Keratinocyte (primary cell): ENCODE data around the gene LCP2. TPM values are rescaled to one million over a fixed set of nuclear protein-coding genes. Genes with fewer than 3 reads are reported as not detected.

Experiments
- DNase-seq: peaks from one replicate; pipeline ENCODE4 v3.0.0-alpha.2; 2011; ENCODE audit warnings: low read depth, missing footprints, low spot score
- FAIRE-seq: peaks from 2 replicates; lab custom pipeline; 2011; peaks lifted over from hg19 to GRCh38; lab: Jason Lieb, UNC
- H2AFZ ChIP-seq: 2 replicates; pipeline ENCODE4 v1.6.0; 2012; ENCODE audit warnings: low read length, control low read depth, inconsistent platforms; ENCODE audit not compliant: control insufficient read depth
- H3K27ac ChIP-seq: 2 replicates; pipeline ENCODE4 v1.5.1; 2011; ENCODE audit warnings: low read length; ENCODE audit not compliant: control insufficient read depth, insufficient read depth
- H3K27me3 ChIP-seq: 3 replicates; pipeline ENCODE4 v1.6.0; 2011; ENCODE audit warnings: low read length; ENCODE audit not compliant: control insufficient read depth, insufficient read depth; ENCODE audit errors: extremely low read depth
- H3K36me3 ChIP-seq, 2 experiments: 2 replicates in 1 of 2; 3 replicates in 1 of 2; pipeline ENCODE4 v1.5.1; 2011; ENCODE audit warnings: low read length in 2 of 2, mild to moderate bottlenecking in 1 of 2; ENCODE audit not compliant: control insufficient read depth in 2 of 2, insufficient read depth in 2 of 2; ENCODE audit errors: extremely low read depth in 1 of 2
- H3K4me1 ChIP-seq: 3 replicates; pipeline ENCODE4 v1.5.1; 2011; ENCODE audit warnings: low read length; ENCODE audit not compliant: control insufficient read depth, insufficient read depth; ENCODE audit errors: extremely low read depth
- H3K4me2 ChIP-seq: 3 replicates; pipeline ENCODE4 v1.6.0; 2011; ENCODE audit warnings: low read depth, low read length; ENCODE audit not compliant: control insufficient read depth, insufficient read depth; ENCODE audit errors: extremely low read depth
- H3K4me3 ChIP-seq, 3 experiments: fragments of 200-600 bp in 1 of 3; sonication (generic) in 1 of 3; 2 replicates in 2 of 3; 3 replicates in 1 of 3; pipeline ENCODE4 v1.5.1; 2011 to 2016; ENCODE audit warnings: low read length in 3 of 3, mild to moderate bottlenecking in 3 of 3, control low read depth in 2 of 3, inconsistent platforms in 1 of 3, low read depth in 1 of 3, mixed read lengths in 1 of 3, mixed run types in 1 of 3, moderate library complexity in 1 of 3; ENCODE audit not compliant: control insufficient read depth in 2 of 3, insufficient read depth in 2 of 3; ENCODE audit errors: extremely low read depth in 1 of 3
- H3K79me2 ChIP-seq: 2 replicates; pipeline ENCODE4 v1.6.0; 2012; ENCODE audit warnings: low read length; ENCODE audit not compliant: control insufficient read depth, insufficient read depth
- H3K9ac ChIP-seq: 3 replicates; pipeline ENCODE4 v1.6.0; 2011; ENCODE audit warnings: low read length; ENCODE audit not compliant: control insufficient read depth, insufficient read depth; ENCODE audit errors: extremely low read depth
- H3K9me1 ChIP-seq: 3 replicates; pipeline ENCODE4 v1.6.0; 2011; ENCODE audit warnings: low read length; ENCODE audit not compliant: control insufficient read depth, insufficient read depth; ENCODE audit errors: extremely low read depth
- H3K9me3 ChIP-seq: 2 replicates; pipeline ENCODE4 v1.5.1; 2012; ENCODE audit warnings: low read depth, low read length; ENCODE audit not compliant: control insufficient read depth
- H4K20me1 ChIP-seq: 3 replicates; pipeline ENCODE4 v1.6.0; 2011; ENCODE audit warnings: low read length; ENCODE audit not compliant: control insufficient read depth, insufficient read depth; ENCODE audit errors: extremely low read depth
- EZH2 ChIP-seq: IDR thresholded peaks from one replicate; pipeline ENCODE4 v1.6.1; 2012; ENCODE audit warnings: inconsistent platforms, mild to moderate bottlenecking, low read length, moderate library complexity
- dilution Hi-C: fragments of 300-500 bp; cut with MboI; formaldehyde crosslinking; loops from one replicate; pipeline ENCODE4 v1.7.0; 2020; ENCODE audit warnings: low sequenced_read_pairs; ENCODE audit not compliant: extremely low pct_ligation_motif_present
- polyA plus RNA-seq, 5 experiments: library from polyadenylated mRNA; depleted of rRNA in 3 of 5; stranded (reverse) in 3 of 5; stranded (forward) in 1 of 5; unstranded in 1 of 5; fragments of >200 nt; gene quantifications; 1 replicate in 1 of 5; 2 replicates in 3 of 5; 3 replicates in 1 of 5; pipeline versions ENCODE4 v1.2.1 to v1.2.3, GENCODE V29; 2011 to 2012; ENCODE audit warnings: missing spikeins in 2 of 5, low read depth in 1 of 5, low replicate concordance in 1 of 5
- TF ChIP-seq, protein P1 (sequence below), 3 experiments: IDR thresholded peaks in 1 of 3; conservative IDR thresholded peaks in 1 of 3; optimal IDR thresholded peaks in 1 of 3; 2 replicates in 2 of 3; 3 replicates in 1 of 3; pipeline versions ENCODE3 to v1.5.1; 2011; ENCODE audit warnings: low read length in 3 of 3, mild to moderate bottlenecking in 3 of 3, moderate library complexity in 2 of 3, control low read depth in 1 of 3, inconsistent platforms in 1 of 3; ENCODE audit not compliant: insufficient read depth in 2 of 3; ENCODE audit errors: extremely low read depth in 1 of 3

Gene LCP2
- polyA plus RNA-seq, 1 donor (not counting 4 experiments of a cell fraction or from before 2014, with no cell fraction given) = not detected

DNA sequence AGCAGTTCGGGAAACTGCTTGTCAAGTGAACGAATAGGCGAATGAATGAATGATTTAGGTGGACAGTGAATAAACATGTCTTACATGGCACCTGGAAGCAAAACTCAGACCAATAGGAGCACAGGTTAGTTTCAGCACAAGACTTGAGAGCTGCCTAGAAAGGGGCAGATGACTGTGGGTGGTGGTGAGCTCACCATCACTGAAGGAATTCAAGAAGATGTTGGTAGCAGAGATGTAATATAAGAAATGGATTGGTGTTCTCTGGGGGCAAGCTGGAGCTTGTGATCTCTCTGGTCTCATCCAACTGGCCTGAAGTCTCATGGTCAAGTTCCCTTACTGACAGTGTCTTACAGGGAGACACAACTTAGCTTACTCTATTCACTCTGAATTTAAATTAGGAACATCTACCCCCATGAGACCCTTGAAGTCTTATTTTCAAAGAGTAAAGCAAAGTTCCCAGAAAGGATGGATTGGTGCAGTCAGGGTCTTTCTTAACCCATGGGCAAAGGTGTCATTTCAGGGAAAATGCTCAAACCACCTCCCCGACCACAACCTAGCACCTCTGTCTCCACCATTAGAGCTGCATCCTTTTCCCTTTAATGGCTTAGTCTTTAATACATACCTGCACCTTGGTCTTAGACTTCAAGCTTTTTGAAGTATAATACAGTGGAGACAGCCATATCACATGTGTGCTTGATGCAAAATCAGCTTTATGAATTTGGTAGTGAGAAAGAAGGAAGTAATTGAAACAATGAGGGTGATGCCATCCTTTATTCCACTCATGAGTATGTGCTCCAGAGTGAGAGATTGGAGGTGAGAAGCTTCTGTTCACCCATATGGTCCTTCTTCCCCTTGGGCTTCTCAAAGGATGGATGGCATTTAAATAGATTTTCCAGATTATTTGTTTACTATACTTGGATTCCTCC, 5.1 kb downstream of the LCP2 start:
- Histone ChIP-seq H3K4me2 (no peak overlapping the region), H2AFZ (no peak overlapping the region), H3K36me3 (no peaks in the 10 kb centered on the region), H3K9ac (no peak overlapping the region), H3K4me3 (no peak overlapping the region), H3K27ac (no peak overlapping the region), H3K9me1 (no peaks in the 10 kb centered on the region), H4K20me1 (no peaks in the 10 kb centered on the region), H3K4me1 (no peaks in the 10 kb centered on the region), H3K79me2 (no peaks in the 10 kb centered on the region), H3K9me3 (no peaks in the 10 kb centered on the region), H3K27me3 (no peaks in the 10 kb centered on the region)
- dilution Hi-C loops = no loop called here
- FAIRE-seq (no peak), DNase-seq (no peak)
- TF ChIP-seq, protein P1, sequence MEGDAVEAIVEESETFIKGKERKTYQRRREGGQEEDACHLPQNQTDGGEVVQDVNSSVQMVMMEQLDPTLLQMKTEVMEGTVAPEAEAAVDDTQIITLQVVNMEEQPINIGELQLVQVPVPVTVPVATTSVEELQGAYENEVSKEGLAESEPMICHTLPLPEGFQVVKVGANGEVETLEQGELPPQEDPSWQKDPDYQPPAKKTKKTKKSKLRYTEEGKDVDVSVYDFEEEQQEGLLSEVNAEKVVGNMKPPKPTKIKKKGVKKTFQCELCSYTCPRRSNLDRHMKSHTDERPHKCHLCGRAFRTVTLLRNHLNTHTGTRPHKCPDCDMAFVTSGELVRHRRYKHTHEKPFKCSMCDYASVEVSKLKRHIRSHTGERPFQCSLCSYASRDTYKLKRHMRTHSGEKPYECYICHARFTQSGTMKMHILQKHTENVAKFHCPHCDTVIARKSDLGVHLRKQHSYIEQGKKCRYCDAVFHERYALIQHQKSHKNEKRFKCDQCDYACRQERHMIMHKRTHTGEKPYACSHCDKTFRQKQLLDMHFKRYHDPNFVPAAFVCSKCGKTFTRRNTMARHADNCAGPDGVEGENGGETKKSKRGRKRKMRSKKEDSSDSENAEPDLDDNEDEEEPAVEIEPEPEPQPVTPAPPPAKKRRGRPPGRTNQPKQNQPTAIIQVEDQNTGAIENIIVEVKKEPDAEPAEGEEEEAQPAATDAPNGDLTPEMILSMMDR (optimal IDR thresholded peaks at IDR 0.05 in 1 of 3, IDR thresholded peaks at IDR 0.05 in 1 of 3, conservative IDR thresholded peaks at IDR 0.05 in 1 of 3; ENCODE audit: extremely low read depth in 1 of 3, insufficient read depth in 2 of 3, low read length in 3 of 3) = no peak
- TF ChIP-seq EZH2 = no peak

- Histone ChIP-seq H3K9me1 (no peaks in the 10 kb centered on the region), H3K4me2 (no peak overlapping the region), H3K4me1 (no peaks in the 10 kb centered on the region), H3K27ac (no peak overlapping the region), H3K79me2 (no peaks in the 10 kb centered on the region), H3K4me3 (no peak overlapping the region), H2AFZ (no peak overlapping the region), H3K9me3 (no peaks in the 10 kb centered on the region), H3K27me3 (no peaks in the 10 kb centered on the region), H4K20me1 (no peaks in the 10 kb centered on the region), H3K36me3 (no peaks in the 10 kb centered on the region), H3K9ac (no peak overlapping the region)
- TF ChIP-seq, protein P1 (optimal IDR thresholded peaks at IDR 0.05 in 1 of 3, IDR thresholded peaks at IDR 0.05 in 1 of 3, conservative IDR thresholded peaks at IDR 0.05 in 1 of 3; ENCODE audit: extremely low read depth in 1 of 3, insufficient read depth in 2 of 3, low read length in 3 of 3) = no peak
- TF ChIP-seq EZH2 = no peak
- DNase-seq = no peak
- dilution Hi-C loops = no loop called here
- no peak for FAIRE-seq
Measured at GRCh38 chr5:170290498-170290897, 7.1 kb downstream of the LCP2 start.
